ENCODE data around the gene METRN. TPM values are rescaled to one million over a fixed set of nuclear protein-coding genes. Genes with fewer than 3 reads are reported as not detected.
A peak's percentile ranks its signal among the peaks of the same experiment; 100 is the strongest.

METRN gene
- total and polyA plus RNA-seq, 2 donors (not counting 1 experiment from before 2014, with no cell fraction given) = 5.3 to 35.3 TPM

GRCh38 chr16:667780-668518, 47.0 kb upstream of the METRN start, which contains the start of gene RHOT2:
TSS of gene RHOT2 (plus strand) at chr16:668132. CDS start at chr16:668200, 68 bp downstream.
- Histone ChIP-seq H3K9ac (ENCODE audit: insufficient read depth, low read length) (peak within 1 kb of the TSS; percentile 89), H2AFZ (ENCODE audit: low read length) (peak within 1 kb of the TSS; percentile 89), H3K27me3 (ENCODE audit: control insufficient read depth, insufficient read depth, low read length) (no peaks in the 10 kb centered on the region), H3K27ac (ENCODE audit: insufficient read depth, low read length) (peak within 1 kb of the TSS; percentile 73), H3K4me2 (ENCODE audit: extremely low read depth, insufficient read depth, low read length) (peak within 1 kb of the TSS; percentile 94), H3K9me3 (ENCODE audit: control insufficient read depth, insufficient read depth, low read depth, low read length) (no peaks in the 10 kb centered on the region), H3K4me3 (replicated peaks in 1 of 4; ENCODE audit: control extremely low read depth in 1 of 4, insufficient read depth in 1 of 4, low read depth in 3 of 4, low read length in 4 of 4) (peak within 1 kb of the TSS; percentile 66 to 90 (median 88)), H4K20me1 (ENCODE audit: control insufficient read depth, extremely low read depth, insufficient read depth, low read length) (no peaks in the 10 kb centered on the region), H3K4me1 (ENCODE audit: control insufficient read depth, extremely low read depth, insufficient read depth, low read length) (peaks cover 7% of the 10 kb centered on the region), H3K79me2 (ENCODE audit: control insufficient read depth, insufficient read depth, low read length) (peaks cover 23% of the 10 kb centered on the region), H3K36me3 (ENCODE audit: control insufficient read depth, insufficient read depth, low read length) (peaks cover 38% of the 10 kb centered on the region)
- DNase-seq (ENCODE audit: low read depth in 2 of 2) = peak; percentile 84 to 88
- TF ChIP-seq CTCF (conservative IDR thresholded peaks at IDR 0.05 in 1 of 2, IDR thresholded peaks at IDR 0.05 in 1 of 2; ENCODE audit: low read depth in 1 of 2, low read length in 2 of 2) (peak; percentile 38 to 56), EZH2 (IDR thresholded peaks at IDR 0.05; ENCODE audit: low read length, missing control alignments) (no peak)

DNA sequence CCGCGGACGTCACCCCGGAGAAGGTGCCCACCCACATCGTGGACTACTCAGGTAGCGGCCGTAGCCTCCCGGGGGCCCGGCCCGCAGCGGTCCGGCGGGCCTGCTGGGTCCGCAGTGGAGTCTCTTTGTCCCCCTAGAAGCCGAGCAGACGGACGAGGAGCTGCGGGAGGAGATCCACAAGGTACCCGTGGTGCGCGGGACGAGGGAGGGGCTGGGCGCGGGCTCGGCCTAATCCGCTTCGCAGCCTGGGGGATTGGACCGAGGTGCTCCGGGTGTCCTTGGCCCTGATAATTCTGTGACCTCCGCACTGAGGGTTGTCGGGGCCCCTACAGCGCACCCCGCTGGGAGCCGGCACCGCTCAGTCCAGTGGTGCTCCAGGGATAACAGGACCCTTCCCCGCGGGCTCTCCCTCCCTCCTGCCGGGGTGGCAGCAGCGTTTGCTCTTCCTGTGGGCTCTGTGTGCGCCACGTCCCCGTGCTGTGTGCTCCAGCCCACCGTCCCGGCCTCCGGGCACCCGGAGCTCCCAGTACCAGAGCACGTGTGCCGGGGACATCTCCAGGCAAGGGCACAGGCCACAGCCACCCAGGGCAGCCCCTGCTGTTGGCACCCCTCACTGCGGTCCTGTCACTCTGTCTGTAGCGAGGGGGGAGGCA, 46.3 kb upstream of the METRN start:
- no peaks in the 10 kb centered on the region for H3K9me3 ChIP-seq (ENCODE audit: control insufficient read depth, insufficient read depth, low read depth, low read length)
- peaks cover 23% of the 10 kb centered on the region for H3K79me2 ChIP-seq (ENCODE audit: control insufficient read depth, insufficient read depth, low read length)
- peaks cover 7% of the 10 kb centered on the region for H3K4me1 ChIP-seq (ENCODE audit: control insufficient read depth, extremely low read depth, insufficient read depth, low read length)
- DNase-seq (ENCODE audit: low read depth in 2 of 2) = no peak
- peak overlapping the region; percentile 89 for H3K9ac ChIP-seq (ENCODE audit: insufficient read depth, low read length)
- H4K20me1 ChIP-seq (ENCODE audit: control insufficient read depth, extremely low read depth, insufficient read depth, low read length) = no peaks in the 10 kb centered on the region
- no peak for TF ChIP-seq EZH2 (IDR thresholded peaks at IDR 0.05; ENCODE audit: low read length, missing control alignments)
- TF ChIP-seq CTCF (conservative IDR thresholded peaks at IDR 0.05 in 1 of 2, IDR thresholded peaks at IDR 0.05 in 1 of 2; ENCODE audit: low read depth in 1 of 2, low read length in 2 of 2) = no peak
- peak overlapping the region; percentile 94 for H3K4me2 ChIP-seq (ENCODE audit: extremely low read depth, insufficient read depth, low read length)
- H3K27ac ChIP-seq (ENCODE audit: insufficient read depth, low read length) = peak overlapping the region; percentile 73
- H2AFZ ChIP-seq (ENCODE audit: low read length) = no peak overlapping the region
- H3K27me3 ChIP-seq (ENCODE audit: control insufficient read depth, insufficient read depth, low read length) = no peaks in the 10 kb centered on the region
- H3K4me3 ChIP-seq (replicated peaks in 1 of 4; ENCODE audit: control extremely low read depth in 1 of 4, insufficient read depth in 1 of 4, low read depth in 3 of 4, low read length in 4 of 4) = peak overlapping the region; percentile 66 to 90 (median 88)
- peaks cover 39% of the 10 kb centered on the region for H3K36me3 ChIP-seq (ENCODE audit: control insufficient read depth, insufficient read depth, low read length)

GRCh38 chr16:669666-670065, 45.3 kb upstream of the METRN start:
- DNase-seq (ENCODE audit: low read depth in 2 of 2) = no peak
- TF ChIP-seq CTCF (conservative IDR thresholded peaks at IDR 0.05 in 1 of 2, IDR thresholded peaks at IDR 0.05 in 1 of 2; ENCODE audit: low read depth in 1 of 2, low read length in 2 of 2) (no peak), EZH2 (IDR thresholded peaks at IDR 0.05; ENCODE audit: low read length, missing control alignments) (no peak)
- H3K36me3 ChIP-seq (ENCODE audit: control insufficient read depth, insufficient read depth, low read length) = peaks cover 37% of the 10 kb centered on the region
- no peaks in the 10 kb centered on the region for H3K9me3 ChIP-seq (ENCODE audit: control insufficient read depth, insufficient read depth, low read depth, low read length)
- no peak overlapping the region for H3K9ac ChIP-seq (ENCODE audit: insufficient read depth, low read length)
- H3K4me2 ChIP-seq (ENCODE audit: extremely low read depth, insufficient read depth, low read length) = peak overlapping the region; percentile 94
- H3K79me2 ChIP-seq (ENCODE audit: control insufficient read depth, insufficient read depth, low read length) = peaks cover 23% of the 10 kb centered on the region
- peak overlapping the region in 2 of 4 experiments; percentile 87 to 90 for H3K4me3 ChIP-seq (replicated peaks in 1 of 4; ENCODE audit: control extremely low read depth in 1 of 4, insufficient read depth in 1 of 4, low read depth in 3 of 4, low read length in 4 of 4)
- no peaks in the 10 kb centered on the region for H3K27me3 ChIP-seq (ENCODE audit: control insufficient read depth, insufficient read depth, low read length)
- no peak overlapping the region for H2AFZ ChIP-seq (ENCODE audit: low read length)
- no peaks in the 10 kb centered on the region for H4K20me1 ChIP-seq (ENCODE audit: control insufficient read depth, extremely low read depth, insufficient read depth, low read length)
- peaks cover 7% of the 10 kb centered on the region for H3K4me1 ChIP-seq (ENCODE audit: control insufficient read depth, extremely low read depth, insufficient read depth, low read length)
- no peak overlapping the region for H3K27ac ChIP-seq (ENCODE audit: insufficient read depth, low read length)

Data from fibroblast of lung (primary cell).